GM18870 (cell line): ENCODE results near the gene FKBP1A.

Experiments used
- ATAC-seq: cut with Tn5 transposase; IDR thresholded peaks from one replicate; pipeline ENCODE4 v1.9.1; 2021; ENCODE audit warnings: moderate library complexity; ENCODE audit not compliant: unreplicated experiment

The FKBP1A gene

DNA sequence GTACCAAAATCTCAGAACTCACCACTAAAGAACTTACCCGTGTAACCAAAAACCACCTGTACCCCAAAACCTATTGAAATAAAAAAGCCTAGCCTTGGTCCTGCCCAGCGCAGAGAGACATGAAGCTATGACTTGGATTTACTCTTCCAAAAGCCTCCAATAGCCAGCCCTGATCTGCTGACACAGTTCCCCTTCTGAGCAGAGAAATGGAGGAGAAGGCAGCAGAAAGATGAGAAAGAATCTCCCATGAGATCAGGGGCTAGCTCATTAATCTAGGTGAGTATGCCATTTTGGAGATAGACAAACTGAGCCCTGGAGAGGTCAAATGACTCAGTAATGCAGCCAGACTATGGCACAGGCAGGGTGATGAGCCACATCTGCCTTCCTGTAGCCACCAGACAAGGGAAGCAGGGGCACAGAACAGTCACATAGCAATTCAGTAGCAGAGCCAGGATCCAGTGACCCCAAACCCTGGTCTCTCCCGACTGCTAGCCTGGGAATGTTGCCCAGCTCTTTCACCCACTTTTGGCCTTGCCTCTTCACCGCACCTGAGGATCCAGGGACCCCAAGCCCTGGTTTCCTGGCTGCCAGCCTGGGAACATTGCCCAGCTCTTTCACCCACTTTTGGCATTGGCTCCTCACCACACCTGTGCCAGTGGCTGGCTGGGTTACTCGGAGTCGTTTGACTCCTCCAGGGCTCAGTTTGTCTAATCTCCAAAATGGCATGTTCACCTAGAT is 56.7 kb downstream of the FKBP1A start:
- no peak for ATAC-seq

DNA sequence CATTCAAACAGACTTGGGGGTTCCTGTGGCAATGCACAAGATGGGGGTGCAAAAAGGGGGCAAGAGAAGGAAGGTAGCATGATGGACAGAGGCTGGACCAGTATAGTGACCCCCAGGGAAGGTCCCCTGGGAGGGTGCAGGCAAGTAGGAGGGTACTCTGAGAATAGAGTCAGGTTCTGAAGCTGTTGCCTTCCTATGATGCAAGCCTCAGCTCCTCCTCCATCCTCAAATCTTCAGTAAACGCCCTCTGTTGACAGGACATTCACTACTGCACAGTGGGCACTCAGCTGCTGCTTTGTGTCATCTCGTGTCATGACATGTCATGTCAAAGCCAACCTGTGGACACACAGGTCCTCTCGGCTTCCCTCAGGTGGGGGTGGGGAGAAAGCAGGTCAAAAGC is 58.1 kb downstream of the FKBP1A start:
- no peak for ATAC-seq

GRCh38 chr20:1334370-1334731 is 58.5 kb downstream of the FKBP1A start:
- no peak for ATAC-seq

DNA sequence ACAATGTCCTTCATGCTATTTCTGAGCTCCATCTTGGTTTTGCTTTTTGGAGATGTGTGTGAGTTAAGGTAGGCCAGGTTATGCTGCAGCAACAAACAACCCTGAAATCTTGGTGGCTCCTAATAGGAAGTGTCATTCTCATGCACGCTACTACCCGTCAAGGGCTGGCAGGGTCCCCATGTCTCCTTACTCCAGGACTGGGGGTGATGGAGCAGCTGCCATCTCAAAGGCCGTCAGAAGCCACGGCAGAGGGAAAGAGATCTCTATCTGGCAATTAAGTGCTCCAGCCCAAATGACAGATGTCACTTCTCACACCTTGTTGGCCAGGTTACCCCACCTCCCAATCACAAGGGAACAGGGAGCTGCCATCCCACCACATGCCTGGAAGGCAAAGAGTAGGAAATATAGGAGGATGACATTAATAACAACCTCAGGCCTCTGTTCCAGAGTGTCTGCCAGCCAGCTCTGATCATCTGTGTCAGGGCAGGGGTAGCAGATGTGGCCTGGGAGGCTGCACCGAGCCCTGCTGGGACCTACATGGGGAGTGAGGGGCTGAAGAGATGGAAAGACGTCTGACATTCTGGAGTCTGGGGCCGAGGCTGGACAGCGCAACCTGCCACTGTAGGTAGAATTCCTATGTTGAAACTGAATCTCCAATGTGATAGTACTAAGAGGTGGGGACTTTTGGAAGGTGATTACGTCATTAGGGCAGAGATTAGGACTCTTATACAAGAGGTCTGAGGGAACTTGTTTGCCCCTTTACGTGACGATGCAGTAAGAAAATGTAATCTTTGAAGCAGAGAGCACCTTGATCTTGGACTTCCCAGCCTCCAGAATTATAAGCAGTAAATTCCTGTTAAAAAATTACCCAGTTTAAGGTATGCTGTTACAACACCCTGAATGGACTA is 59.1 kb downstream of the FKBP1A start:
- no peak for ATAC-seq

DNA sequence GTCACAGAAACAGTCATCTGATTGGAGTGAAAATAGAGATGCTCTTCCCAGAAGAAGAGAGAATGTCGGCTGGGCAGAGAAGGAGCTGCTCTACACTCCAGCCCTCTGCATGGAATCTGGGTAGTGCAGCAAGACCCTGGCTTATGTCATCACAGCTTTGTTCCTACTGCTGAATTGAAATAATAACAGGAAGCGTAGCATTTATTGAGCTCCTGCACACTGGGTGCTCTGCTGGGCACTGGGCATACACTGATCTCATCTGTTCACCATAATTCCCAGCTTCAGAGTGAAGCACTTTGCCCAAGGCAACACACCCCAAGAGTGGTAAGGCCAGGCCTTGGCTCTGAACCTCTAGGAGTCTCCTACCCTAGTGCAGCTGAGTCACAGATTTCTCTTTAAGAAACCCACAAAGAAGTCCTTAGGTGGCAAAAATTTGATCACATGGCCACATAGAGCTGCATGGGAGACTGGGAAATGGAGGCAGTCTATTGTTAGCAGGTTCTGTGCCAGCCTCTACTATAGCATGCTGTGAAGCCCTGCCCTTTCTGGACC is 60.0 kb downstream of the FKBP1A start:
- ATAC-seq: no peak

- no peak for ATAC-seq
Measured at GRCh38 chr20:1331801-1332453, 60.9 kb downstream of the FKBP1A start.

GRCh38 chr20:1331101-1331500 is 61.8 kb downstream of the FKBP1A start:
- ATAC-seq: no peak

DNA sequence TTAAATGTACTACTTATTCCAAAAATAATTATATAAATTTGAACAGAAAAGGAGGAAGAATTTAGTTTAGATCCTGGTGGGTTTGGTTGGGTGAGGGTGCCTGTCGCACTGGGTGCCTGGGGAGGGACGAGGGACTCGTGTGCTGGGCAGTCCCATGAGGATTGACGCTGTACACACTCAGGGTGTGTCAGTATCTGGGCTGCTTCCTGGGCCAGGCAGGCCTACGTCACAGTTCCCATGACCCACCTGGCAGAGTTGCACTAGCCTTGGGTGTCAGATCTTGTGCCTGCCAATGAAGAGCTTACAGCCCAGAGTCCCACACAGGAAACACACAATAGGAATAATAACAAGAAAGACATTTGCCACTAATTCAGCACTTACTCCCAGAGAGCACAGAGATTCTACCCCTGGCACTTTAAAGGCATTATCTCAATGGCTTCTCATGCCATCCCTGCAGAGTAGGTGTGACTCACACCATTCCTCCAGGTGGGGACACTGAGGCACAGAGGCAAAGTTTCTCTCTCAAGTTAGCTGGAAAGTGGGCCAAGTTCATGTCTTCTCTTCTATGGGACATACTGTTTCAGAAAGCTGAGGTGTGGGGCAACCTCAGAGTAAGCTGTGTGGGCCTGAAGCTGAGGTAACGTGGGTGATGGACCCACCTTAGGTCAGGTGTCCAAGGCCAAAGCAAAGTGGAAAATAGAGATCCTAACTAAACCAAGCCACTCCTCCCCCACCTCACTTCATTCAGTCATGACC is 62.6 kb downstream of the FKBP1A start:
- ATAC-seq: no peak

DNA sequence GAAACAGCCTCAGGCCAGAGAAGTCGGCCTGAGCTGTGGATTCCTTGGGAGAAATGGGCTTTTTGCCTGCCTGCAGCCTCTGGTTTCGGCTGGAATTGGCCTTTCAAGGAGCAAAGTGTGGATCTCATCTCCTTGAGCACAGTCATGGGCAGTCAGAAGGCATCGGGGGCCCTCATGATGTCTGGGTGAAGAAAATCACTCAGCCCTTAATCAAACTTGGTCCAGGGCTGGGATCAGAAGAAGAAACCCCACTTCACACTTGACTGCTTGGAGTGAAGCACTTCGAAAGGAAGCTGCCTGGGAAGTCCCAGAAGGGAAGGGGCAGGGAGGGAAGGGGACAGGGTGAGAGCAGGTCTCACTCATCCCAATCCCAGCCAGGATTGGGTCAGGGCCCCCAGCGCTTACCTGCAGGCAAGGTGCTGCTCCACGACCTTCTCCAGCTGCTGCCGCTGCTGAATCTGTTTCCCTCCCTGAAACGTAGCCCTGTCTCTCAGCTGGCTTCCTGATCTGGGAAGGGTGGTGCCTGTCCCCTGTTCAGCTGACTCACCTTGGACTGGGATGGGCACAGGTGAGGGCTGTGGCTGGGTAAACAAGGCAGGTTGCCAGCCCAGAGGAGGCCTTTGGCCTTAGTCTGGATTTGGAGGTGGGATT is 64.0 kb downstream of the FKBP1A start, which contains the start of gene SDCBP2:
TSS of gene SDCBP2 (minus strand) at position 460 of the 651 bp plus-strand sequence. CDS start 8,723 bp downstream, outside the sequence.
- no peak for ATAC-seq

- no peak for ATAC-seq
Measured at GRCh38 chr20:1327827-1328679, 64.8 kb downstream of the FKBP1A start.

GRCh38 chr20:1327241-1327653 is 65.6 kb downstream of the FKBP1A start:
- ATAC-seq: no peak

DNA sequence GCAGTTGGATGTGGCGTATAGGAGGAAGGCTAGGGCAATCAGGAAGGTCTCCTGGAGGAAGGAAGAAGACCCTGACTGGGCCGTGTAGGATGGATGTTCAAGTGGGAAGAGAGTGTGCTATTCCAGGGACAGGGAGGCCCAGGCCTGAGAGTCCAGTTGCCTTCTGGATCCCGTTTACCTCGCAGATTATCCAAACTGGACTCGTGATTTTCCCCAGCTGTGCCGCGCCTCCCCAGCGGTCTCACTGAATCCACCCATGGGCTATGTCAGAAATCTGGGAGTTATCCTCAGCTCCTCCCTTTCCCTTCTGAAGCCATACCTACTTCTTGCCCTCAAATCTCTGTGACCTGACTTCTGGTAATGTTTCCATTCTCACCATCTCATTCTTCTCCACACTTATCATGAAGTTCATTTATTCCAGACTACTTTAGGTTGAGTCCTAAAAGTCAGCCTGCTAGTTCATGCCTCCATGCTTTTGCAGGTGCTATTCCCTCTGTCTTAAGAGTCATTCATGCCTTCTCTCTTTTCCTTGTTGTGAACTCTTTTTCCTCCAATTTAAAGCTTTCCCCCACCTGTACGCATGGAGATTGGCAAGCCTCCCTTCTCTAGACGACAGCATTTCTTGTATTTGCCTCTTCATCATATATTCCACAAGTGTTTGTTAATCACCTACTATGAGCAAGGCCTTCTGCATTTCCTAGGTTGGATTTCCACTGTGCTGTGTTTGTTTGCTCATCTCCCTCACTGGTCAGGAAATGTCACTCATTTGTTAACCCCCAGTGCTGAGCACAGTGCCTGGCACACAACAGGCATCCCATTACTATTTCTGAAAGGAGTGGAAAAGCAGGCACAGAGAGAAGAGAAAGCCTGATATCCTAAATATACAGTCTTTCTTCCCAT is 66.6 kb downstream of the FKBP1A start:
- ATAC-seq: peak; percentile 3

DNA sequence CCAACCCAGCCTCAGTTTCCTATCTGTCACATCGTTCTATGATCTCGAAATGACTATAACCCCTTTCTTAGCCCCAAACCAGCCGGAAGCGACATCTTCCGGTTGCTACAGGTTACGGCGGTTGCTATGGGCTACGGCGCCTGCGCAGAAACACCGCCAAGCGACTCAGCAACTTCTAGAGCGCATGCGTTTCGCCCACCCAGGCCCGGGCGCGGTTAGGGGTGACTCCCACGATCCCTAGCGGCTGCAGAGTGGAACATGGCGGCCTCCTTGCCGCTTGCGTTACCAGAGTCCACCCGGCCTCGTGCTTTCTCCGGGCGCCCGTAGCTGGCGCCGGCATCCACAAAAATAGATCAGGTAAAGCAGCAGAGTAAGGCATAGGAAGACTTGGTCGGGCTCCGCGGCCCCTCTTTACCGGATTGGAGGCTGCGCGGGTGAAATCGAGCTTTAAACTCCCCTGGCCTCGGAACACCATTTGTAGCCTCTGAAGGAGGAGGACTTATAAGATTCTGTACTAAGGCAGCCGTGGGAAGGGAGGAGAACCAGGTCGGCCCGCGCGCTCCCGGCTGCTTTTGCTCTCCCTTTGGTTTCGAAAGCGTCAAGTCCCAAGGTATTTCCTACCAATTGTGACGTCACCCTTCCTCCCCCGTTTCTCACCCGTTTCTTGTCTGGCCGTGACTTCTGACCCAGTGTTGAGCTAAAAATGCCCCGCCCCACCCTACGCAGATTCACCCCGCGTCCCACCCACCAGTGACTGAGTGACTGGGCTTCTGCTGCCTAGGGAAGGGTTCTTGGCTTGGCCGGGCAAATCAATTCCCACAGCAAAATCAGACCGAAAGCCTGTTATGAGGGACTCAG is 67.5 kb downstream of the FKBP1A start:
- ATAC-seq: peak; percentile 68

DNA sequence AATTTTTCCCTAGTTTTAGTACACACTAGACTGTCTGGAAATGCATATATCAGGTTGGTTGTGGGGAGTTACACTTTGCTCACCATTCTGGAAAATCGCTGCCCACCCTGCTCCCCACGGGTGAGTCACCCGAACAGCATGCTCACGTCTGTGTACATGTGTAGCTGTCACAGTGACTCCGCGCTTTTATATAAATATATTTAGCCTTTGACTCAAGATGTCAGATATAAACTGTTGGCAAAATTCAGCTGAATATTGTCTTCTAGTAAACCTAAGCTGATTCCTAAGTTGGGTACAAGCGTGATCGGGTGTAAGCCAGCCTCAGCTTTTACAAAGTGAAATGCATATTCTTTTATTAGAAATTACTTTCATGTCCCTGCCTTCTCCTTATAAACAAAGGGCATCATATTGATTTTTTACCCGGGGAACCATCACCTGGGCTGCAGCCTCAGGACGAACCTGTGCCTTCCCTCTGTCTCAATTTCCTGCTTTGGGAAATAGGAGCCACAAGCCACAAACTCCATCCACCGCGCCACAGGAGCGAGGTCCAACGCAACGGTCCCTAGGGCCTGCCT is 68.2 kb downstream of the FKBP1A start:
- no peak for ATAC-seq

DNA sequence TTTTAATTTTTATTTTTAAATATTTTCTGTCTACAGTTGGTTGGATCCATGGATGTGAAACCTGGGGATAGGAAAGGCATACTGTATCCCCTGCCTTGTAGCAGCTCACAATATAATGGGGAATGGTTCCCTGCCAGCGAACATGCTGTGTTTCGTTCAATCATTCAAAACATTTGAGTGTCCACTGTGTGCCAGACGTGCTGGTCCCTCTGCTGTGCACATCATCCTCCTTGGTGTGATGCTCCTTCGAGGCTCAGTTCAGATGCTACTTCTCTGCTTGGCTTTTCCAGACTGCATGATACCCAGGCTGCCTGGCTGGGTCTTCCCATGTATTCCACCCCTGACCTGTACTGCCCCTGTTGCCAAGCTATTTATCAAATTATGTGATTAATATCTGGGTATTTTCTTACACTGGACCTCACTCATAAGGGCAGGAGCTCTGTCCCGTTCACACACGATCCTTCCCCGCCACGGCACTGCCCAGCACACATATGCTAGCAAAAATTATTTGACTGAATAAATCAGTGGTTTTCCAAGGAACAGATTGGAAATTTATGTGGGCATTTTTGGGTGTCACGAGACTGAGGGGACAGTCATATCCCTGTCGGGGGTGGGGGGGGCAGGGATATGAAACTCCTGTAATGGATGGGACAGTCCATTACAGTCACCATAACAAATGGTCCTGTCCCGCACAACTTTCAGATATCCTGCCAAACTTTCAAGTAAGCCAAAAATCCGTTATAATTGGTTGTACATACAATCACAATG is 68.8 kb downstream of the FKBP1A start:
- ATAC-seq: no peak

- no peak for ATAC-seq
Measured at GRCh38 chr20:1323256-1323655, 69.6 kb downstream of the FKBP1A start.
